Forelimb muscle (tissue), 1 donor: Measurements from ENCODE around the gene MPP1. TPM values are rescaled to one million over a fixed set of nuclear protein-coding genes. Genes with fewer than 3 reads are reported as not detected.

Experiments used
- DNase-seq: peaks from one replicate; pipeline ENCODE4 v3.0.0-alpha.2; 2013; ENCODE audit warnings: low read depth
- polyA plus RNA-seq: library from polyadenylated mRNA; unstranded; fragments of 120-200 nt; gene quantifications from one replicate; pipeline ENCODE4 v1.2.1, GENCODE V29; 2013; ENCODE audit not compliant: insufficient read length

MPP1 gene
- polyA plus RNA-seq, 1 donor = 17.6 TPM

- DNase-seq = no peak
Measured at GRCh38 chrX:154775419-154776349, 29.6 kb downstream of the MPP1 start.

DNA sequence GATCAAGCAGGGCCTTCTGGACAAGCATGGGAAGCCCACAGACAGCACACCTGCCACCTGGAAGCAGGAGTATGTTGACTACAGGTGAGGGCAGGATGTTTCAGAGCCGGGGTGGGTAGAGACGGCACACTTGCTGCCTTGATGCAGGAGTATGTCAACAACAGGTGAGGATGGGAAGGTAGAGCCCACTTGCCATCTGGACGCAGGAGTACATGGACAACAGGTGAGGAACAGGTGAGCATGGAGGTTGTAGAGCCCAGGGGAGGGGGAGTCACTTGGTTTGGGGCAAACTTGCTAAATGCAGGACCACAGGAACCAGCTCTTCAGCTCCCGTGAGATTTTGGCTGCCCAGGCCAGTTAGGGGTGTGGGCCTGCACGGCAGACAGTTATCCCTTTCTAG, 30.7 kb downstream of the MPP1 start:
- no peak for DNase-seq

DNA sequence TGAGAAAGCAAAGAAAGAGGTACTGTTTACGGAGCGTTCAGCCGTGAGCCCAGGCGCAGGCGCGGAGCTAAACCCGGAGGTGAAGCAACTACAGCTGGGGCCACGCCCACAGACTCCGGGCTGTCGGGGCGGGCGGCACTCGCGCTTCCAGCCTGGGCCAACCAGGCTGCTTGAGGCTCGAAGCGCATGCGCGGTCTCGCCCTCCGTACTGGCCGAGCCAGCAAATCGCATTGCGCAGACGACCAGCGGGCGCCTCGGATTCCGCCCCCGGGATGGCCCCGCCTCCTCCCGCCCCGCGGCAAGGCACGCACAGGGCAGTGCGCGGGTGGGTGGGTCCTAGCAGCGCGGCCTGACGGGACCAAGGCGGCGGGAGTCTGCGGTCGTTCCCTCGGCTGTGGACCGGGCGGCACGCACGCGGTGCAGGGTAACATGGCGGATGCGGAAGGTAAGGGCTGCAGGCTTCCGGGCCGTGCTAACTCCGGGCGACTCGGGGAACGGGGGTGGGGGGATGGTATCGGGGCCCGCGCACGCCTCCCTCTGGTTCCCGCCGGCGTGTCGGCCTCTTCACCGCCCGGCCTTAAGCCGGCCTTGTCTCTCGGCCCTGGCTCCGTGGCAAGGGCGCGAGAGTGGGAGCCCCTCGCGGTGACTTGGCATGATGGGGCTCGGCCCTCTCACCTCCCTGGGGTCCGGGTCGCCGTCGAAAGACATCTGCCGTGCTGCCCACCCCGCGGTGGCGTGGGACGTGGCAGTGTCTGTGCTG, 42.6 kb downstream of the MPP1 start, which contains the start of gene DKC1:
DKC1 (plus strand) TSS at position 328 of the 760 bp plus-strand sequence; CDS start at position 430, 102 bp downstream.
- peak; percentile 85 for DNase-seq

- DNase-seq = no peak
Measured at GRCh38 chrX:154761977-154762536, 43.2 kb downstream of the MPP1 start.

GRCh38 chrX:154758696-154759095, 46.6 kb downstream of the MPP1 start:
- no peak for DNase-seq

- DNase-seq = no peak
Measured at GRCh38 chrX:154751669-154752271, 53.5 kb downstream of the MPP1 start.

DNA sequence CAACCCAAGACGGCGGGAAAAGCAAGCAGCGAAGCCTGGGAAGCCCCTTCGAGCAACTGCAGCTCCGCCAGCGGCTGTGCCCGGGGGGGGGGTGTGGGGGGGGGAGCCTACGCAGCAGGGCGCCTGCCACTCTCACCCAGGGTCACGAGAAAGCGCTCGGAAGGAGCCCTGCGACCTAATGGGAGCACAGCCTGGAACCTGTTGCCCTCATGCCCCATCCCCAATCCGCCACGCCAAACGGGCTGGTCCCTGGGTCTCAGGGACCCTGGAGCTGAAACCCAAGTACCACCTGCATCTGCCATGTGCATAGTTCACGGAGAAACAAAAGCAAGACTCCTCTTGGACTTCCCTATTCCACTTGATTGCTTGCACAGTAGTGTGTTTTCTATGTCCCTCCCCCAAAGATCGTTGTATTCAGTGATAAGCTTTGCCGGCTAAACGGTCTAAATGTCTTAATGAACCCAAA, 54.0 kb downstream of the MPP1 start:
- no peak for DNase-seq

- no peak for DNase-seq
Measured at GRCh38 chrX:154750301-154751202, 54.7 kb downstream of the MPP1 start, which contains the start of gene GAB3. GAB3 (minus strand) TSS chrX:154751077; CDS start chrX:154751025, 52 bp downstream.

GRCh38 chrX:154749856-154750255, 55.4 kb downstream of the MPP1 start:
- DNase-seq = no peak

DNA sequence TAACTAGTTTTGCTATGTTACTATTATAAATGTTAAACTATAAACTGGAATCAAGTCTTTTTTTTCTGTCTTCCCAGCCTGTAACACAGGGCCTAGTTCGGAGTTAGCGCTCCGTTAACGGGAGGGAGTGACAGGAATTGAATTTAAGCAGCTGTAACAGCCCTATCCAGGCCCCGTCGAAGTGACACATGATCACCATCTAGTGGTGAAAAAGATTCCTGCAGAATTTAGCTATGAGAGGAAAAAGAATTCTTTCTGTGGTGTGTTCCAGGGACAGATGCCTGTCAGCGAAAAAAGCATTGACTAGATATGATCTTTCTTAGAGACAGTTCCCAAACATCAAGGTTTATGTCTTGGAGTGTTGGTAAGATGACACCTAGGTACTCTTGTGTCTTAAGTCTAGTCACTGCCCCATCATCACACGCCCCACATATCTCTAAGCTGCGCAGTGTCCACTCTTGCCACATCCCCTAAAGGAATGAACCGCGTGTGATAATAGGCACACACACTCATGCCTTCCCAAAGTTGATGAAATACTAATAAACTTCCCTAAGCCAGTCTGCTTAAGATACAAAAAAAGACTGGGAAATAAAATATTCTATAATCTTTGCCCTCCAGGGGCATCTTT, 56.5 kb downstream of the MPP1 start:
- DNase-seq = no peak

DNA sequence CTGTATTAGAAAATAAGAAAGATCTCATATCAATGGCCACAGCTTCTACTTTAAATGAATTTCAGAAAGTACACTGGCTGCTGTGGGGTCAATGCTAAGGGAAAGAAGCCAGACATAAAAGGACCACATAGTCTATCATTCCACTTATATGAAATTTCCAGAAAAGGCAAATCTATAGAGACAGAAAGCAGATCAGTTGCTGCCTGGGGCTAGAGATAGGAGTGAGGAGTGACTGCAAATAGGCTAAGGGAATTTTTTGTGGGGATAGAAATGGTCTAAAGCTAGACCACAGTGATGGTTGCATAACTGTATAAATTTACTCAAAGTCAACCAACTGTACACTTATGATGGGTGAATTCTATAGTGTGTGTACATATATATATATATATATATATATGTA, 62.7 kb downstream of the MPP1 start:
- no peak for DNase-seq

- DNase-seq = no peak
Measured at GRCh38 chrX:154739952-154740465, 65.3 kb downstream of the MPP1 start.

DNA sequence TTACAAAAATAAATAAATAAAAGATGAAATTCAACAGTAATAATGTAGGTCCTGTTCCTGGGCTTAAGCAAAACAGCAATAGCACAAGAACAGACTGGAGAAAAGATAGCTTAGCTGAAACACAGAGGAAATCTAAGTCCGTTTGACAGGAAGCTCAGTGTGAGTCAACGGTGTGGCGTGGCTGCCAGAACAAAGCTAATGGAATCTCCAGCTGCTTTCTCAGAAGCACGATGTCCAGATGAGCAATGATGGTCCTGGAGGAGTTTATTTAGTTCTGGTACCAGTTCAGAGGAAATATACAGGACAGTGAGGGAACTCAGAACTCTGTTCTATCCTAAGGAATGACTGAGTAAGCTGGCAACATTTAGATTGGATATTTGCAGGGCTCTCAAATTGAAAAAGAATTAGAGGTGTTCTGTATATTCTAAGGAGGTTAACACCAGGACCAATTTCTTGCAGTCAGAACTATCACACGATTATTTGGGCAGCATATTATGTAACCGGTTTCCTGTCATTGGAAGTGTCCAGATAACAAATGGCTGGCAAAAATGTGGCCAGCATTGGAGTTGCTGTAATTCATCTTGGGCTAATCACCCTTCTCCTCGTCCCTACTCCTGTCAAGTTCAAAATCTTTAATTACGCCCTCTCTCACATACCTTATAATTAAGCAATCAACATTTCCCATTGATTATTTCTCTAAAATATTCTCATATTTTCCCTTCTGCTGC, 67.1 kb downstream of the MPP1 start:
- DNase-seq = peak; percentile 75

DNA sequence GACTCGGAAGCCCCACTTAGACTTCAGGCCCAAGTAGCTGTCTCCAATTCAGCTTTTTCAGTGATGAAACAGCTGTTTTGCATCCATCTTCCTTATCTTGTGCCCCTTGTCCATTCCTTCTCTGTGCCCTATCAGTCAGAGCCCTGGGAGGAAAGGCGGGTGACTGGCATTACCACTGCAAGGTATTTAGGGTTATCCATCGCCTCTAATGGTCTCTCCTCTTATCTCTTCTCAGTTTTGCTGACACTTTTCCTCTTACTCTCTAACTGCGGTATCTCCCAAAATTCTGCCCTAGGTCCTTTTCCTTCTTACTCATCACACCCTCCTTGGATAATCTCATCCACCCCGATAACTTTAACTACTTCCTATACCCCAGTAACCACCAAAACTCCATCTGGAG, 68.1 kb downstream of the MPP1 start:
- no peak for DNase-seq

GRCh38 chrX:154735695-154736393, 69.4 kb downstream of the MPP1 start:
- no peak for DNase-seq

- DNase-seq = no peak
Measured at GRCh38 chrX:154734061-154734781, 71.1 kb downstream of the MPP1 start.

GRCh38 chrX:154733066-154733425, 72.2 kb downstream of the MPP1 start:
- DNase-seq = no peak
